IMR-90 (cell line): ENCODE measurements around the gene CNTN5. TPM values are rescaled to one million over a fixed set of nuclear protein-coding genes. Genes with fewer than 3 reads are reported as not detected.

Source experiments
- ATAC-seq: fragments of 200-7000 bp; cut with Tn5 transposase; 2 replicates; pipeline ENCODE4 v1.9.1; 2020; ENCODE audit warnings: low read depth, mild to moderate bottlenecking, moderate library complexity
- BruUV-seq: library from RNA; stranded (reverse); fragments of 400-500 nt; replicated peaks from 2 replicates; lab custom pipeline; 2021; lab: Mats Ljungman, UMichigan
- CTCF ChIA-PET: fragments of 300-600 bp; formaldehyde crosslinking; extraction: SDS; loops from one replicate; lab custom pipeline; 2021; ENCODE audit warnings: antibody characterized with exemption; lab: Yijun Ruan, JAX
- POLR2A ChIA-PET: fragments of 300-600 bp; sonication (Branson Sonifier 250); formaldehyde crosslinking; loops from one replicate; lab custom pipeline; 2022; ENCODE audit warnings: antibody characterized with exemption; ENCODE audit not compliant: unreplicated experiment; lab: Charles Lee
- DNase-seq: peaks from one replicate; pipeline ENCODE4 v3.0.0; 2013
- H2AFZ ChIP-seq: replicated peaks from 2 replicates; pipeline ENCODE3; 2013; ENCODE audit warnings: low read length, mild to moderate bottlenecking; ENCODE audit not compliant: poor library complexity
- H2AK5ac ChIP-seq: 2 replicates; pipeline ENCODE4 v1.6.1; 2013; ENCODE audit warnings: low read depth, low read length, inconsistent platforms
- H2AK9ac ChIP-seq: replicated peaks from 2 replicates; pipeline ENCODE3; 2013; ENCODE audit warnings: mild to moderate bottlenecking, low read depth, low read length, moderate library complexity; ENCODE audit not compliant: poor library complexity
- H2BK120ac ChIP-seq: 2 replicates; pipeline ENCODE4 v1.6.1; 2013; ENCODE audit warnings: low read depth, low read length, inconsistent platforms
- H2BK15ac ChIP-seq: 3 replicates; pipeline ENCODE4 v1.6.1; 2013; ENCODE audit warnings: low read depth, low read length, inconsistent platforms
- H2BK20ac ChIP-seq: 2 replicates; pipeline ENCODE4 v1.6.1; 2013; ENCODE audit warnings: low read depth, mild to moderate bottlenecking, inconsistent platforms, low read length, moderate library complexity
- H2BK5ac ChIP-seq: 2 replicates; pipeline ENCODE4 v1.6.1; 2013; ENCODE audit warnings: mild to moderate bottlenecking, low read depth, low read length, inconsistent platforms; ENCODE audit not compliant: poor library complexity, severe bottlenecking
- H3K14ac ChIP-seq: replicated peaks from 2 replicates; pipeline ENCODE4 v1.6.1; 2013; ENCODE audit warnings: low read depth, low read length, inconsistent platforms
- H3K18ac ChIP-seq: 2 replicates; pipeline ENCODE4 v1.6.1; 2013; ENCODE audit warnings: low read depth, low read length, control low read depth
- H3K23ac ChIP-seq: 2 replicates; pipeline ENCODE4 v1.6.1; 2013; ENCODE audit warnings: low read depth, low read length, inconsistent platforms
- H3K27ac ChIP-seq: 2 replicates; pipeline ENCODE4 v1.5.1; 2013; ENCODE audit warnings: mild to moderate bottlenecking, control low read depth, low read length; ENCODE audit not compliant: insufficient read depth
- H3K27me3 ChIP-seq: 2 replicates; pipeline ENCODE4 v1.6.1; 2013; ENCODE audit warnings: low read length; ENCODE audit not compliant: control insufficient read depth, insufficient read depth
- H3K36me3 ChIP-seq: 2 replicates; pipeline ENCODE4 v1.6.1; 2013; ENCODE audit warnings: low read length, mixed read lengths; ENCODE audit not compliant: control insufficient read depth, insufficient read depth
- H3K4ac ChIP-seq: 2 replicates; pipeline ENCODE4 v1.6.1; 2013; ENCODE audit warnings: low read depth, low read length, inconsistent platforms
- H3K4me1 ChIP-seq: 2 replicates; pipeline ENCODE4 v1.6.1; 2013; ENCODE audit warnings: low read length, mixed read lengths; ENCODE audit not compliant: control insufficient read depth, insufficient read depth
- H3K4me2 ChIP-seq: 2 replicates; pipeline ENCODE4 v1.6.1; 2013; ENCODE audit warnings: low read depth, mild to moderate bottlenecking, control low read depth, low read length, moderate library complexity
- H3K4me3 ChIP-seq: 2 replicates; pipeline ENCODE4 v1.5.1; 2013; ENCODE audit warnings: low read depth, mild to moderate bottlenecking, control low read depth, low read length, moderate library complexity; ENCODE audit not compliant: insufficient read depth
- H3K56ac ChIP-seq: 2 replicates; pipeline ENCODE4 v1.6.1; 2013; ENCODE audit warnings: low read length, inconsistent platforms; ENCODE audit not compliant: insufficient read depth; ENCODE audit errors: extremely low read depth
- H3K79me1 ChIP-seq, 2 experiments: 2 replicates each; pipeline ENCODE4 v1.6.1; 2013; ENCODE audit warnings: low read length in 2 of 2, inconsistent platforms in 1 of 2, low read depth in 1 of 2
- H3K9ac ChIP-seq: 2 replicates; pipeline ENCODE4 v1.6.1; 2013; ENCODE audit warnings: low read depth, low read length, control low read depth
- H3K9me1 ChIP-seq: 2 replicates; pipeline ENCODE4 v1.6.1; 2013; ENCODE audit warnings: low read length, inconsistent platforms; ENCODE audit not compliant: insufficient read depth
- H3K9me3 ChIP-seq: 2 replicates; pipeline ENCODE4 v1.6.1; 2013; ENCODE audit warnings: low read length; ENCODE audit not compliant: control insufficient read depth, insufficient read depth
- H4K20me1 ChIP-seq: 2 replicates; pipeline ENCODE4 v1.6.1; 2013; ENCODE audit warnings: low read length, inconsistent platforms; ENCODE audit not compliant: insufficient read depth
- H4K5ac ChIP-seq: 2 replicates; pipeline ENCODE4 v1.6.1; 2013; ENCODE audit warnings: mild to moderate bottlenecking, low read depth, low read length, control low read depth
- H4K8ac ChIP-seq, 2 experiments: 2 replicates each; pipeline ENCODE4 v1.6.1; 2013; ENCODE audit warnings: low read depth in 2 of 2, low read length in 2 of 2, control low read depth in 1 of 2, inconsistent platforms in 1 of 2
- H4K91ac ChIP-seq: 2 replicates; pipeline ENCODE4 v1.6.1; 2013; ENCODE audit warnings: low read depth, low read length, inconsistent platforms; ENCODE audit not compliant: insufficient read depth
- BHLHE40 ChIP-seq: fragments of 150-350 bp; IDR thresholded peaks from 2 replicates; pipeline ENCODE4 v1.6.1; 2016; ENCODE audit warnings: mild to moderate bottlenecking, low read depth, low read length
- CEBPB ChIP-seq: IDR thresholded peaks from 2 replicates; pipeline ENCODE4 v1.6.1; 2012; ENCODE audit warnings: low read depth, low read length, improper control_type of control experiment
- FOS ChIP-seq: fragments of 150-350 bp; IDR thresholded peaks from 2 replicates; pipeline ENCODE4 v1.6.1; 2016; ENCODE audit warnings: low read depth, low read length
- MAFK ChIP-seq: IDR thresholded peaks from 2 replicates; pipeline ENCODE4 v1.6.1; 2012; ENCODE audit warnings: low read depth, low read length, improper control_type of control experiment
- MXI1 ChIP-seq: IDR thresholded peaks from 2 replicates; pipeline ENCODE4 v1.6.1; 2012; ENCODE audit warnings: low read depth, mild to moderate bottlenecking, low read length, moderate library complexity, borderline replicate concordance
- NFE2L2 ChIP-seq: fragments of 150-350 bp; IDR thresholded peaks from 2 replicates; pipeline ENCODE4 v1.6.1; 2016; ENCODE audit warnings: low read depth, mild to moderate bottlenecking, low read length
- POLR2A ChIP-seq: IDR thresholded peaks from 2 replicates; pipeline ENCODE4 v1.6.1; 2012; ENCODE audit warnings: mild to moderate bottlenecking, low read depth, low read length
- RAD21 ChIP-seq: IDR thresholded peaks from 2 replicates; pipeline ENCODE4 v1.6.1; 2012; ENCODE audit warnings: low read length, improper control_type of control experiment
- RCOR1 ChIP-seq: IDR thresholded peaks from 2 replicates; pipeline ENCODE4 v1.6.1; 2012; ENCODE audit warnings: mild to moderate bottlenecking, low read length, improper control_type of control experiment; ENCODE audit not compliant: insufficient replicate concordance
- RFX5 ChIP-seq: IDR thresholded peaks from 2 replicates; pipeline ENCODE4 v1.8.0; 2012; ENCODE audit warnings: low read depth, mild to moderate bottlenecking, low read length, moderate library complexity
- SMC3 ChIP-seq: fragments of 150-350 bp; IDR thresholded peaks from 2 replicates; pipeline ENCODE4 v1.6.1; 2016; ENCODE audit warnings: low read depth, mild to moderate bottlenecking, antibody characterized with exemption, low read length, moderate library complexity
- WGBS, 2 experiments: methylation state at CpG; one replicate each; pipeline versions ENCODE4 v1.1.5 to v1.1.7; 2013; ENCODE audit warnings: missing lambda C conversion rate in 2 of 2; ENCODE audit not compliant: insufficient read length in 1 of 2; ENCODE audit errors: extremely low coverage in 2 of 2; 5-methylcytosine and 5-hydroxymethylcytosine counted together
- dilution Hi-C: fragments of 300-500 bp; cut with HindIII; formaldehyde crosslinking; loops from one replicate; pipeline ENCODE4 v1.14.3; 2018; ENCODE audit warnings: low sequenced_read_pairs; ENCODE audit not compliant: unreplicated experiment
- in situ Hi-C: fragments of 300-500 bp; cut with MboI; formaldehyde crosslinking; loops from 3 replicates; pipeline ENCODE4 v1.14.3; 2019; ENCODE audit warnings: low sequenced_read_pairs, inconsistent platforms, mixed read lengths
- intact Hi-C: fragments of 100-400 bp; cut with micrococcal nuclease; formaldehyde crosslinking; loops from 2 replicates; pipeline ENCODE4 v1.10.0; 2022
- polyA plus RNA-seq, 3 experiments: library from polyadenylated mRNA; depleted of rRNA; stranded (reverse); fragments of >200 nt; gene quantifications; 2 replicates each; pipeline ENCODE4 v1.2.3, GENCODE V29; 2012; ENCODE audit warnings: low replicate concordance in 1 of 3
- total RNA-seq: library from RNA; depleted of rRNA; stranded (reverse); fragments of >200 nt; gene quantifications from 2 replicates; pipeline ENCODE4 v1.2.3, GENCODE V29; 2012
- TF ChIP-seq, protein P1 (sequence below): conservative IDR thresholded peaks from 2 replicates; pipeline ENCODE4 v1.5.1; 2012; ENCODE audit warnings: mild to moderate bottlenecking, low read depth, low read length, improper control_type of control experiment
- TF ChIP-seq, protein P2 (sequence below): fragments of 150-350 bp; IDR thresholded peaks from 2 replicates; pipeline ENCODE4 v1.6.1; 2017; ENCODE audit warnings: mild to moderate bottlenecking, antibody characterized with exemption, low read length, low read depth
- TF ChIP-seq, protein P3 (sequence below): fragments of 150-350 bp; IDR thresholded peaks from 2 replicates; pipeline ENCODE4 v1.6.1; 2016; ENCODE audit warnings: low read depth, mild to moderate bottlenecking, low read length, moderate library complexity, borderline replicate concordance

CNTN5 gene
- total and polyA plus RNA-seq, 2 of the 4 experiments (the other 2 are of a cell fraction) = not detected

DNA sequence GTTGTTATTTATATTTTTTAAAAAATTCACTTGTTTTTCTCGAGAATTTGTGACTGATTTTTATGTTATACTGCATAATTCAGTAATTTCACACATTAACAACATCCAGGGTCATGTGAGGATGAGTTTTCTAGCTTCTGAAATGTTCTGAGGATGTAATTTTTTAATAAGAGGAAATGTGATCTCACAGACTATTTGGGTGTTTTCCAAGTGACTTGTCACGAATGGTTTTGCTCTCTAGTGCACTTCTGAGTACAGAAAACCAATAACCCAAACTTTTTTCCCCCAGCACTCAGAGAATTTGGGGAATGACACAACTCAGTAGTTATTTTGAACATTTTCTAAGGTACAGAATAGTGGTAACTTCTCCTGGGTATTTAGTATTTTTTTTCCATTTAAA, 845.2 kb downstream of the CNTN5 start:
- H2AK5ac ChIP-seq = no peak overlapping the region

More for the DNA sequence above, 845.2 kb downstream of the CNTN5 start:
- H3K4ac ChIP-seq = no peak overlapping the region
- ATAC-seq = no peak
- H3K9ac ChIP-seq = no peak overlapping the region
- H3K9me3 ChIP-seq = 0 out of 2 replicates have a peak, but pooled peaks cover 2% of the 10 kb centered on the region
- WGBS, 2 experiments = no CpG with 5 or more reads among the region's 2 CpGs
- H4K8ac ChIP-seq = no peak overlapping the region
- no peak overlapping the region for H2BK15ac ChIP-seq
- H4K20me1 ChIP-seq = no peaks in the 10 kb centered on the region
- dilution Hi-C loops = no loop called here
- no peak overlapping the region for H3K14ac ChIP-seq
- no peak for TF ChIP-seq MAFK
- no peak for TF ChIP-seq RCOR1
- TF ChIP-seq, protein P1, sequence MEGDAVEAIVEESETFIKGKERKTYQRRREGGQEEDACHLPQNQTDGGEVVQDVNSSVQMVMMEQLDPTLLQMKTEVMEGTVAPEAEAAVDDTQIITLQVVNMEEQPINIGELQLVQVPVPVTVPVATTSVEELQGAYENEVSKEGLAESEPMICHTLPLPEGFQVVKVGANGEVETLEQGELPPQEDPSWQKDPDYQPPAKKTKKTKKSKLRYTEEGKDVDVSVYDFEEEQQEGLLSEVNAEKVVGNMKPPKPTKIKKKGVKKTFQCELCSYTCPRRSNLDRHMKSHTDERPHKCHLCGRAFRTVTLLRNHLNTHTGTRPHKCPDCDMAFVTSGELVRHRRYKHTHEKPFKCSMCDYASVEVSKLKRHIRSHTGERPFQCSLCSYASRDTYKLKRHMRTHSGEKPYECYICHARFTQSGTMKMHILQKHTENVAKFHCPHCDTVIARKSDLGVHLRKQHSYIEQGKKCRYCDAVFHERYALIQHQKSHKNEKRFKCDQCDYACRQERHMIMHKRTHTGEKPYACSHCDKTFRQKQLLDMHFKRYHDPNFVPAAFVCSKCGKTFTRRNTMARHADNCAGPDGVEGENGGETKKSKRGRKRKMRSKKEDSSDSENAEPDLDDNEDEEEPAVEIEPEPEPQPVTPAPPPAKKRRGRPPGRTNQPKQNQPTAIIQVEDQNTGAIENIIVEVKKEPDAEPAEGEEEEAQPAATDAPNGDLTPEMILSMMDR = no peak
- TF ChIP-seq RAD21 = no peak
- TF ChIP-seq RFX5 = no peak
- TF ChIP-seq MXI1 = no peak
- TF ChIP-seq SMC3 = no peak
- no peak for TF ChIP-seq BHLHE40
- no peak for TF ChIP-seq CEBPB
- TF ChIP-seq NFE2L2 = no peak
- no peak for TF ChIP-seq POLR2A
- no peak for TF ChIP-seq FOS
- TF ChIP-seq, protein P2, sequence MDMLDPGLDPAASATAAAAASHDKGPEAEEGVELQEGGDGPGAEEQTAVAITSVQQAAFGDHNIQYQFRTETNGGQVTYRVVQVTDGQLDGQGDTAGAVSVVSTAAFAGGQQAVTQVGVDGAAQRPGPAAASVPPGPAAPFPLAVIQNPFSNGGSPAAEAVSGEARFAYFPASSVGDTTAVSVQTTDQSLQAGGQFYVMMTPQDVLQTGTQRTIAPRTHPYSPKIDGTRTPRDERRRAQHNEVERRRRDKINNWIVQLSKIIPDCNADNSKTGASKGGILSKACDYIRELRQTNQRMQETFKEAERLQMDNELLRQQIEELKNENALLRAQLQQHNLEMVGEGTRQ = no peak
- TF ChIP-seq, protein P3, sequence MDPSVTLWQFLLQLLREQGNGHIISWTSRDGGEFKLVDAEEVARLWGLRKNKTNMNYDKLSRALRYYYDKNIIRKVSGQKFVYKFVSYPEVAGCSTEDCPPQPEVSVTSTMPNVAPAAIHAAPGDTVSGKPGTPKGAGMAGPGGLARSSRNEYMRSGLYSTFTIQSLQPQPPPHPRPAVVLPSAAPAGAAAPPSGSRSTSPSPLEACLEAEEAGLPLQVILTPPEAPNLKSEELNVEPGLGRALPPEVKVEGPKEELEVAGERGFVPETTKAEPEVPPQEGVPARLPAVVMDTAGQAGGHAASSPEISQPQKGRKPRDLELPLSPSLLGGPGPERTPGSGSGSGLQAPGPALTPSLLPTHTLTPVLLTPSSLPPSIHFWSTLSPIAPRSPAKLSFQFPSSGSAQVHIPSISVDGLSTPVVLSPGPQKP = no peak
- in situ Hi-C loops = no loop called here
- no peaks in the 10 kb centered on the region for H3K4me1 ChIP-seq
- no peak overlapping the region for H2AK9ac ChIP-seq
- H2BK5ac ChIP-seq = no peak overlapping the region
- H2BK20ac ChIP-seq = no peak overlapping the region
- CTCF ChIA-PET = no interaction called here
- H3K18ac ChIP-seq = no peak overlapping the region
- intact Hi-C loops = no loop called here
- H3K27ac ChIP-seq = no peak overlapping the region
- H2AFZ ChIP-seq = no peak overlapping the region
- no peaks in the 10 kb centered on the region for H3K27me3 ChIP-seq
- DNase-seq = no peak
- no TSS peak for BruUV-seq
- POLR2A ChIA-PET = no interaction called here
- H3K56ac ChIP-seq = no peak overlapping the region
- H3K9me1 ChIP-seq = no peaks in the 10 kb centered on the region
- H3K23ac ChIP-seq = no peak overlapping the region
- H3K4me2 ChIP-seq = no peak overlapping the region
- no peak overlapping the region for H4K5ac ChIP-seq
- no peak overlapping the region for H3K4me3 ChIP-seq
- no peak overlapping the region for H4K91ac ChIP-seq
- H2BK120ac ChIP-seq = no peak overlapping the region
- H3K36me3 ChIP-seq = no peaks in the 10 kb centered on the region
- no peaks in the 10 kb centered on the region for H3K79me1 ChIP-seq
